ENCODE data around the gene NMRK1. TPM values are rescaled to one million over a fixed set of nuclear protein-coding genes. Genes with fewer than 3 reads are reported as not detected.

The NMRK1 gene
- total RNA-seq, 2 donors from 2014 or later: 21.3 to 24.6 TPM

- peaks cover 7% of the 10 kb centered on the region for H3K4me1 ChIP-seq
- H3K9ac ChIP-seq (ENCODE audit: low read depth in 2 of 2, low read length in 2 of 2): no peak overlapping the region
- DNase-seq: no peak
- H3K4me3 ChIP-seq: no peak overlapping the region
- no peak overlapping the region for H3K27ac ChIP-seq
- no peaks in the 10 kb centered on the region for H3K27me3 ChIP-seq
- intact Hi-C loops (cut with DNase I): no loop called here
- TF ChIP-seq, protein P1, sequence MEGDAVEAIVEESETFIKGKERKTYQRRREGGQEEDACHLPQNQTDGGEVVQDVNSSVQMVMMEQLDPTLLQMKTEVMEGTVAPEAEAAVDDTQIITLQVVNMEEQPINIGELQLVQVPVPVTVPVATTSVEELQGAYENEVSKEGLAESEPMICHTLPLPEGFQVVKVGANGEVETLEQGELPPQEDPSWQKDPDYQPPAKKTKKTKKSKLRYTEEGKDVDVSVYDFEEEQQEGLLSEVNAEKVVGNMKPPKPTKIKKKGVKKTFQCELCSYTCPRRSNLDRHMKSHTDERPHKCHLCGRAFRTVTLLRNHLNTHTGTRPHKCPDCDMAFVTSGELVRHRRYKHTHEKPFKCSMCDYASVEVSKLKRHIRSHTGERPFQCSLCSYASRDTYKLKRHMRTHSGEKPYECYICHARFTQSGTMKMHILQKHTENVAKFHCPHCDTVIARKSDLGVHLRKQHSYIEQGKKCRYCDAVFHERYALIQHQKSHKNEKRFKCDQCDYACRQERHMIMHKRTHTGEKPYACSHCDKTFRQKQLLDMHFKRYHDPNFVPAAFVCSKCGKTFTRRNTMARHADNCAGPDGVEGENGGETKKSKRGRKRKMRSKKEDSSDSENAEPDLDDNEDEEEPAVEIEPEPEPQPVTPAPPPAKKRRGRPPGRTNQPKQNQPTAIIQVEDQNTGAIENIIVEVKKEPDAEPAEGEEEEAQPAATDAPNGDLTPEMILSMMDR (IDR thresholded peaks at IDR 0.05): no peak
- H3K36me3 ChIP-seq: no peaks in the 10 kb centered on the region
- H3K9me3 ChIP-seq: no peaks in the 10 kb centered on the region
Observed at GRCh38 chr9:75090579-75090978, 2.6 kb upstream of the NMRK1 start.

GRCh38 chr9:75089373-75089766 lies 1.4 kb upstream of the NMRK1 start:
- DNase-seq: no peak
- H3K4me3 ChIP-seq: peak overlapping the region; percentile 91
- TF ChIP-seq, protein P1 (IDR thresholded peaks at IDR 0.05): no peak
- H3K27ac ChIP-seq: peak overlapping the region; percentile 99
- H3K9me3 ChIP-seq: no peaks in the 10 kb centered on the region
- H3K9ac ChIP-seq (ENCODE audit: low read depth in 2 of 2, low read length in 2 of 2): peak overlapping the region; percentile 86 to 88
- no peaks in the 10 kb centered on the region for H3K36me3 ChIP-seq
- no peaks in the 10 kb centered on the region for H3K27me3 ChIP-seq
- peaks cover 12% of the 10 kb centered on the region for H3K4me1 ChIP-seq
- intact Hi-C loops (cut with DNase I): no loop called here

DNA sequence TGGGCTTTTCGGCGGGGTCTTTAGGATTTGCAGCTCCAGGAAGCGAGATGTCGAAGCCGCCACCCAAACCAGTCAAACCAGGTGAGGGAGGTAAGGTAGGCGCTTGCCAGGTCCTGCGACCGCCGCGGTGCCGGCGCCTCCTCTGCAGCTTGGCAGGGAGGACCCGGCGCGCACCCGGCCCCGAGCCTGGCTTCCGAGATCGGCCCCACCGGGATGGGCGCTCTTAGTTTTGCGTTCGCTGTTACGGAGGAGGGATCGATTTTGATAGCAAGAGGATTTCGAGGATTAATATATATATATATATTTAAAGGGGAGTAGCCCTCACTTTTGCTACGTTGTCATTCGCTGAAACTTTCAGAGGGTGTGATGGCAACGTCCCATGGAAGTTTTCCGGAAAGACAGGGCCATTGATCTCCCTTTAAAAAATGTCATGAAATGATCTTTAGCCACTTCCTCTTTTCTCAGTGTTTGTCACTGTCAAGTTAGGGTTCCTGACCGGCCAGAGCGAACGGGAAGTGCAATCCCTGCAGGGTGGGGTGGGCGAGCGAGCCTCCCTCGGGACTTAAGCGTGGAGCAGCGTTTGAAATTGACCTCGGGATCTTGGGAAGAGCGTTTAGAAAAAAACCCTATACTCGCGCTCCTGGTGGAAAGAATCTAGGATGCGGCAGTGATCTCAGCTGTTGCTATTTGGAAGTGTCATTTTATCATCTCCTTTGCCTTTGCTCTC lies 854 bp upstream of the NMRK1 start:
- Histone ChIP-seq H3K9me3 (no peaks in the 10 kb centered on the region), H3K36me3 (no peaks in the 10 kb centered on the region), H3K27me3 (no peaks in the 10 kb centered on the region), H3K9ac (ENCODE audit: low read depth in 2 of 2, low read length in 2 of 2) (peak overlapping the region; percentile 86 to 88), H3K4me3 (peak overlapping the region; percentile 91), H3K27ac (peak overlapping the region; percentile 99), H3K4me1 (peaks cover 12% of the 10 kb centered on the region)
- peak; percentile 73 for DNase-seq
- TF ChIP-seq, protein P1 (IDR thresholded peaks at IDR 0.05): peak; percentile 9
- intact Hi-C loops (cut with DNase I): no loop called here

- DNase-seq: peak; percentile 56
- Histone ChIP-seq H3K4me1 (peaks cover 15% of the 10 kb centered on the region), H3K27me3 (no peaks in the 10 kb centered on the region), H3K9ac (ENCODE audit: low read depth in 2 of 2, low read length in 2 of 2) (peak overlapping the region; percentile 95 to 98), H3K27ac (peak overlapping the region; percentile 99), H3K36me3 (no peaks in the 10 kb centered on the region), H3K4me3 (peak overlapping the region; percentile 91), H3K9me3 (no peaks in the 10 kb centered on the region)
- intact Hi-C loops (cut with DNase I): no loop called here
- TF ChIP-seq, protein P1 (IDR thresholded peaks at IDR 0.05): no peak
Observed at GRCh38 chr9:75087289-75087823, 599 bp downstream of the NMRK1 start.

GRCh38 chr9:75086541-75087288 lies 1.2 kb downstream of the NMRK1 start:
- intact Hi-C loops (cut with DNase I): no loop called here
- Histone ChIP-seq H3K4me3 (peak overlapping the region; percentile 91), H3K9ac (ENCODE audit: low read depth in 2 of 2, low read length in 2 of 2) (peak overlapping the region; percentile 33 to 98), H3K27ac (peak overlapping the region; percentile 99), H3K36me3 (no peaks in the 10 kb centered on the region), H3K27me3 (no peaks in the 10 kb centered on the region), H3K4me1 (peaks cover 15% of the 10 kb centered on the region), H3K9me3 (no peaks in the 10 kb centered on the region)
- TF ChIP-seq, protein P1 (IDR thresholded peaks at IDR 0.05): no peak
- DNase-seq: peak; percentile 58
